A673 (cell line): ENCODE measurements around the gene KCNIP4.

Experiments
- CTCF ChIP-seq: fragments of 300-800, 200-600 bp; sonication (generic); conservative IDR thresholded peaks from 2 replicates; pipeline ENCODE4 v1.5.1; 2017; ENCODE audit warnings: low read depth, mild to moderate bottlenecking, antibody characterized with exemption, low read length, moderate library complexity, mixed read lengths
- EZH2 ChIP-seq: fragments of 200-600 bp; sonication (generic); IDR thresholded peaks from 2 replicates; pipeline ENCODE4 v1.6.1; 2017; ENCODE audit warnings: borderline replicate concordance, low read depth, mild to moderate bottlenecking, mixed read lengths, antibody characterized with exemption, low read length; ENCODE audit not compliant: poor library complexity, severe bottlenecking

- no peak for TF ChIP-seq CTCF
- no peak for TF ChIP-seq EZH2
Measured at GRCh38 chr4:21167711-21168110, 780.9 kb downstream of the KCNIP4 start.
